Right atrium auricular region (tissue), 2 donors: ENCODE results near the gene MORN1. TPM values are rescaled to one million over a fixed set of nuclear protein-coding genes. Genes with fewer than 3 reads are reported as not detected.

ENCODE experiments used
- DNase-seq: peaks from one replicate; pipeline ENCODE4 v3.0.0-alpha.2; 2019; ENCODE audit warnings: low spot score
- H3K27ac ChIP-seq, 2 donors: fragments of 200-600 bp; sonication (generic); 1 replicate in 1 of 2; 2 replicates in 1 of 2; pipeline ENCODE4 v1.5.1; 2016 to 2019
- H3K27me3 ChIP-seq, 2 donors: fragments of 200-600 bp; sonication (generic); one replicate each; pipeline versions ENCODE4 v1.5.1 to v1.6.0; 2017 to 2019
- H3K36me3 ChIP-seq: fragments of 200-600 bp; sonication (generic); one replicate; pipeline ENCODE4 v1.5.1; 2016
- H3K4me1 ChIP-seq, 2 donors: fragments of 200-600 bp; sonication (generic); one replicate each; pipeline versions ENCODE4 v1.5.1 to v1.6.0; 2017 to 2019
- H3K4me3 ChIP-seq, 2 donors: fragments of 200-600 bp; sonication (generic); 1 replicate in 1 of 2; 2 replicates in 1 of 2; pipeline ENCODE4 v1.5.1; 2017 to 2019; ENCODE audit warnings: mild to moderate bottlenecking in 1 of 2, moderate library complexity in 1 of 2
- H3K9me3 ChIP-seq, 2 donors: fragments of 200-600 bp; sonication (generic); one replicate each; pipeline ENCODE4 v1.5.1; 2019
- total RNA-seq, 2 donors: library from RNA; depleted of rRNA; stranded (reverse); fragments of >200 nt; gene quantifications; one replicate each; pipeline ENCODE4 v1.1.0, GENCODE V29; 2016
- TF ChIP-seq, protein P1 (sequence below), 2 donors: fragments of 200-600 bp; sonication (generic); IDR thresholded peaks; one replicate each; pipeline ENCODE4 v1.5.1; 2019; ENCODE audit warnings: antibody characterized with exemption in 2 of 2

MORN1 gene
- total RNA-seq, 2 donors from 2014 or later: 2.2 to 3.8 TPM

DNA sequence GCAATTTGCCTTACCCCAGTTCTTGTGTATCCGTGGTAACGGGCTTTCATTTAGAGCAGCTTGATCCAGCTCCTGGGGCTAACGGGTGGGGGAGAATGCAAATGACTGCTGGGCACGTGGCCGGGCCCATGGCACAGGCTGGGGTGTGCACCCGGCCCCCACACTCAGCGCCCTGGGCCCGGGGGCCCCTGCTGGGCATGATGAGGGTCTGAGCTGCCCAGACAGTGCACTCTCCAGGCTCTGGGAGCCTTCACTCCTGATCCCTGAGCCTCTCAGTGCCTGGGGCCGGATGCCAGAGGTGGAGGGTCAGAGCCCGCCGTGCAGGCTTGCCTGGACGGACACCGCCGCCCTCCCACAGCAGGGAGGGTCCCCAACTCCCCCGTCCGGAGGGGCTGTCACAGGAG lies 41.1 kb upstream of the MORN1 start:
- TF ChIP-seq, protein P1, sequence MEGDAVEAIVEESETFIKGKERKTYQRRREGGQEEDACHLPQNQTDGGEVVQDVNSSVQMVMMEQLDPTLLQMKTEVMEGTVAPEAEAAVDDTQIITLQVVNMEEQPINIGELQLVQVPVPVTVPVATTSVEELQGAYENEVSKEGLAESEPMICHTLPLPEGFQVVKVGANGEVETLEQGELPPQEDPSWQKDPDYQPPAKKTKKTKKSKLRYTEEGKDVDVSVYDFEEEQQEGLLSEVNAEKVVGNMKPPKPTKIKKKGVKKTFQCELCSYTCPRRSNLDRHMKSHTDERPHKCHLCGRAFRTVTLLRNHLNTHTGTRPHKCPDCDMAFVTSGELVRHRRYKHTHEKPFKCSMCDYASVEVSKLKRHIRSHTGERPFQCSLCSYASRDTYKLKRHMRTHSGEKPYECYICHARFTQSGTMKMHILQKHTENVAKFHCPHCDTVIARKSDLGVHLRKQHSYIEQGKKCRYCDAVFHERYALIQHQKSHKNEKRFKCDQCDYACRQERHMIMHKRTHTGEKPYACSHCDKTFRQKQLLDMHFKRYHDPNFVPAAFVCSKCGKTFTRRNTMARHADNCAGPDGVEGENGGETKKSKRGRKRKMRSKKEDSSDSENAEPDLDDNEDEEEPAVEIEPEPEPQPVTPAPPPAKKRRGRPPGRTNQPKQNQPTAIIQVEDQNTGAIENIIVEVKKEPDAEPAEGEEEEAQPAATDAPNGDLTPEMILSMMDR (IDR thresholded peaks at IDR 0.05): no peak
- no peak for DNase-seq
- H3K27me3 ChIP-seq: no peaks in the 10 kb centered on the region

DNA sequence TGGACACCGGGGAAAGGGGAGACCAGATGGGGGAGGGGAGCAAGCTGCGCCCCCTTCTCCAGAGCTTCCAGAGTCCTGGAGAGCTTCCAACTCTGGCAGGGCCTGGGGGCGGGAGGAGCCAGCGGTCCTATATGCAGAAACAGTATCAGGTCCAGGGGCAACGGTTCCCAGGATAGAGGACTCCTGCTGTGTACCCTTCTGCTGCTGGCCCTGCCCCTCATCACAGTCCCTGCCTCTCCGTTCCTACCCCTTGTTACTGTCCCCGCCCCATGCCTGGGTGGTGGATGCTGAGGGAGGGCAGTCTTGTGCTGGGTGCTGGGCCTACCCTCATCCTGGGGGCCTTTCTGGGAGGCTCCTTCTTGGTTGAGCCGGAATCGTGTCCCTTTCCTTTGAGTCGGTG lies 40.2 kb upstream of the MORN1 start:
- H3K36me3 ChIP-seq: no peaks in the 10 kb centered on the region
- H3K27me3 ChIP-seq: no peaks in the 10 kb centered on the region
- DNase-seq: no peak
- H3K9me3 ChIP-seq: no peaks in the 10 kb centered on the region
- TF ChIP-seq, protein P1 (IDR thresholded peaks at IDR 0.05): no peak
- no peak overlapping the region for H3K4me3 ChIP-seq
- H3K27ac ChIP-seq: no peak overlapping the region
- no peaks in the 10 kb centered on the region for H3K4me1 ChIP-seq

More for the DNA sequence above, 41.1 kb upstream of the MORN1 start:
- H3K4me3 ChIP-seq: no peak overlapping the region
- H3K4me1 ChIP-seq: no peaks in the 10 kb centered on the region
- H3K9me3 ChIP-seq: no peaks in the 10 kb centered on the region
- no peak overlapping the region for H3K27ac ChIP-seq
- no peaks in the 10 kb centered on the region for H3K36me3 ChIP-seq

DNA sequence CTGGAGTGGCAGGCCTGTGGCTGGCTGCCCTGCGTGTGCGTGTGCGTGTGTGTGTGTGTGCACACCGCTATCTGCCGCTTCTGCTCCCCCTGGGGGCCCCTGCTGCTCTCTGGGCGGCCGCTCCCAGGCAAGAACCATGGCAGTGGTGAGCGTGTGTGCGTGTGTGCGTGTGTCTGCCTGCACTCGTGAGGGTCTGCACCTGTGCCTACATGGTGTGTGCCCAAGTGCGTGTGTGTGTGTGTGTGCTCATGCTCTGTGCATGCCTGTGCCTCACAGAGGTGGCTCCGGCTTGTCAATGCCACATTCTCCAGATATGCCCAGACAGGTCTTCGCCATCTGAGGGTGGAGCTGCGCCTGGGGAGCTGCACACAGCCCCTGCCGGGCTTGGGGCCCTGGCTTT lies 39.7 kb upstream of the MORN1 start:
- H3K27ac ChIP-seq: no peak overlapping the region
- H3K36me3 ChIP-seq: no peaks in the 10 kb centered on the region
- H3K4me3 ChIP-seq: no peak overlapping the region
- no peaks in the 10 kb centered on the region for H3K4me1 ChIP-seq
- H3K9me3 ChIP-seq: no peaks in the 10 kb centered on the region
- DNase-seq: no peak
- H3K27me3 ChIP-seq: no peaks in the 10 kb centered on the region
- TF ChIP-seq, protein P1 (IDR thresholded peaks at IDR 0.05): no peak

DNA sequence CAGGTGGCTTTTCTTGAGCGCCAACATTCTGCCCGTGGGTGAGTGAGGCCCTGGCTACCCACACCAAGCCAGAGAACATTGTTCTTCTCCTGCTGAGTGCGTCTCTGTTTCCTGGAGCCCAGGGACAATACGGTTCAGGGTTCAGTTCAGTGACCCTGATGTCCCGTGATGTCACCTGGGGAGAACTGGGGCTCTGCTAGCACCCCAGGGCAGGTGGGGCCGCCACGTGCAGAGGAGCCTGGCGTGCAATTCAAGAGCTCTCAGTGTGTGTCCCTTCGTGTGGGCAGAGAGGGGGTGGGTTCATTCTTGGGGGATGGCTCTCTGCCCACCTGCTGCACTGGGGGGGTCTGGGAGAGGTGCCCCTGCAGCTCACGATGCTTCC lies 39.2 kb upstream of the MORN1 start:
- Histone ChIP-seq H3K27ac (no peak overlapping the region), H3K4me3 (no peak overlapping the region), H3K4me1 (no peaks in the 10 kb centered on the region), H3K36me3 (no peaks in the 10 kb centered on the region), H3K9me3 (no peaks in the 10 kb centered on the region), H3K27me3 (no peaks in the 10 kb centered on the region)
- TF ChIP-seq, protein P1 (IDR thresholded peaks at IDR 0.05): no peak
- no peak for DNase-seq

DNA sequence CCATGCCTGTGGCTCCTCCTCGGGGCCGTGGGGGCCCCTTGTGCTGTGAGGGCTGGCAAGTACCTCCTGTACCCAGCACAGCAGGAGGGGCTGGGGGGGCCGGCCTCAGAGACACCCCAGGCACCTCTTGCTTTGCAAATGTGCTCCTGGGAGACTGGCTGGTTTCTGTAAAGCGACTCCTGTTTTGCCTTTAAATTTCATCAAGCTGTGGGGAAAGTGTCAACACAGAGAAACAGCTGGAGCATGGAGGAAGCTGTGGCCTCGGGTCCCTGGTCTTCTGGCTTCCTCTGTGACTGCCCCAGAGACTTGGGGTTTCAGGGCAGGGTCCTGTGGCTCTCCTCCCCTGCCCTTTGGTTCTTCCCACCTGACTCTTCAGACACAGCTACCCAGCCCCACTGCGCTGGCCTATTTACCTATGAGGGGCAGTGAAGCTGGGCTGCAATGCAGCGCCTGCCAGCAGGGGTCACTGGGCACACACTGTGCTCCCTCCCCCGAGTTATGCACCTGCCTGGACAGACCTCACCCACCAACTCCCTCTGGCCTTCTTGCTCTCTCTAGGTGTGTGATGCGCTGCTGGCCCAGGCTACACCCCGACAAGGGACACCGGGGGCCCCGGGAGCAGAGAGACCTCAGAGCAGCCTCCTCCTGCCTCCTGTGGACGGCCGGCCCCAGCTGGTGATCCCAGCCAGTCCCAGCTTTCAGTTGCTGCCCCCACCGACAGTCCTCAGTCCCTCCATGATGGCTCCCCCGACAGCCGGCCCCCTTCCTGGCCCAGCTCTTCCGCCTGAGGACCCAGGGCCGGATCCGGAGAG lies 38.6 kb upstream of the MORN1 start:
- Histone ChIP-seq H3K36me3 (no peaks in the 10 kb centered on the region), H3K4me3 (no peak overlapping the region), H3K27ac (no peak overlapping the region), H3K9me3 (no peaks in the 10 kb centered on the region), H3K27me3 (no peaks in the 10 kb centered on the region), H3K4me1 (no peaks in the 10 kb centered on the region)
- TF ChIP-seq, protein P1 (IDR thresholded peaks at IDR 0.05): no peak
- no peak for DNase-seq

DNA sequence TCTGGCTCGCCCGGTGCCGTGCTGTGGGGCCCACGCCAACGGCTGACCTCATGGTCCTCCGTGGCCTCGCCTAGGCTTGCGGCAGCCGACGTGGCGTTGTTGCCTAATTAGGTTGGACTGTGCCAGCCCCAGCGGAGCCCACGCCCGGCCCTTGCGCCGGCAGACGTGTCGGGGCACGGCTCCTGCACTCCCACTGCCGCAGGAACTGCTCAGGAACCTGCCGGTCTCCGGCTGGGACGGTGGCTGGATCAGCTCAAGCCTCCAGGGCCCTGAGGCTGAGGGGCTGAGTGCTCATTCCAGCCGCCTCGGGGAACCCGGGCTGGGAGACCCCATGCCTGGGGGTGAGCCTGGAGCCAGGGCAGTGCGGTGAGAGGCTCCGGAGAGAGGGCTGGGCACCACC lies 37.1 kb upstream of the MORN1 start:
- Histone ChIP-seq H3K4me3 (no peak overlapping the region), H3K27ac (no peak overlapping the region), H3K9me3 (peaks cover 0 to 4% of the 10 kb centered on the region in 2 donors), H3K27me3 (no peaks in the 10 kb centered on the region), H3K36me3 (no peaks in the 10 kb centered on the region), H3K4me1 (no peaks in the 10 kb centered on the region)
- no peak for DNase-seq
- TF ChIP-seq, protein P1 (IDR thresholded peaks at IDR 0.05): no peak
